Lower lobe of right lung (tissue), 2 donors: ENCODE measurements around the gene PFDN1. TPM values are rescaled to one million over a fixed set of nuclear protein-coding genes. Genes with fewer than 3 reads are reported as not detected.
A peak's percentile ranks its signal among the peaks of the same experiment; 100 is the strongest.

Source experiments
- ATAC-seq, 2 donors: fragments of 200-7000 bp; cut with Tn5 transposase; one replicate each; pipeline ENCODE4 v1.9.1; 2020 to 2022; ENCODE audit warnings: mild to moderate bottlenecking in 2 of 2, moderate library complexity in 2 of 2
- DNase-seq: peaks from one replicate; pipeline ENCODE4 v3.0.0-alpha.2; 2020
- H3K27ac ChIP-seq: fragments of 200-600 bp; one replicate; pipeline ENCODE4 v1.8.0; 2022
- H3K27me3 ChIP-seq: fragments of 200-600 bp; one replicate; pipeline ENCODE4 v1.8.0; 2022; ENCODE audit warnings: low read depth
- H3K36me3 ChIP-seq: fragments of 200-600 bp; one replicate; pipeline ENCODE4 v1.8.0; 2022; ENCODE audit warnings: mild to moderate bottlenecking
- H3K4me1 ChIP-seq: fragments of 200-600 bp; one replicate; pipeline ENCODE4 v1.8.0; 2022
- H3K4me3 ChIP-seq: fragments of 200-600 bp; one replicate; pipeline ENCODE4 v1.8.0; 2022; ENCODE audit warnings: mild to moderate bottlenecking
- H3K9me3 ChIP-seq: fragments of 200-600 bp; one replicate; pipeline ENCODE4 v1.8.0; 2022
- CTCF ChIP-seq: fragments of 200-600 bp; IDR thresholded peaks from one replicate; pipeline ENCODE4 v1.8.0; 2022; ENCODE audit warnings: antibody characterized with exemption, mild to moderate bottlenecking
- intact Hi-C: fragments of 100-400 bp; cut with DNase I; formaldehyde crosslinking; loops from one replicate; pipeline ENCODE4 v1.11.0; 2022
- total RNA-seq: library from RNA; stranded (reverse); fragmentation: NEBNext Ultra II Directional; extraction: Animal tissue kit (Norgen Biotek cat#: 25700); gene quantifications from one replicate; pipeline ENCODE4 v1.2.1, GENCODE V29; 2021
- donor health status: DM: no; HTN: yes; CAD: no; lungs with severe emphysema.

The PFDN1 gene
- total RNA-seq, 1 donor from 2014 or later: 47.1 TPM

DNA sequence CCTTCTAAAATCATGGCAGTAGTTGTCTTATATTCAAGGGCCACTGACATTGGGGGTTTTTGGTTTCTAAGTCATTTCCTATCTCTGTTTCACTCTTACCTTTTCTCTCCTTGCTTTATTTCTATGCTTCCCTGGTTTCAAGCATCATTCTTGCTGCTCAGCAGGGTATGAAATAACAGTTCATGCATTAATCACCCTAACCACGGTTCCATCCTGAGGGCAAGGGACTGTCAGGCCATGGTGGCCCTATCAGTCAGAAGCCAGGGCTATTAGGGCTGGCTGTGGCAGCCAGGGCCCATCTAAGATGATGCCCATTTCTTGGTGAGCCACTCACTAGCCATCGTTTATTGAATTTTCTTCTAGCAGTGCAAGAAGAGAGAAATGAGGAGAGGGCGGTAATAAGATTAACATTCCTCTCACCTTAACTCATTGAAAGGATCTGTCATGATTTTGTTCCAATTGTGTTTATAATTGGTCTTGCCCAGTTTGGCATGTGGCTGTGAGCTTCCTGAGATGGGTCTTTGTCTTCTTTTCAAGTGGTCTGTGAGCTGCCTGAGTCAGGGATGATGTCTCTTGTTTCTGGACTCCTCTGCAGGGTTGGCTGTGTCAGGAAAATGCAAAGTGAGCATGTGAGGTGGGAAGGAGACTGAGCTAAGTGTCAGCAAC lies 82.7 kb downstream of the PFDN1 start:
- Histone ChIP-seq H3K4me1 (peaks cover 65% of the 10 kb centered on the region), H3K36me3 (no peaks in the 10 kb centered on the region)

GRCh38 chr5:140219068-140219991 lies 83.6 kb downstream of the PFDN1 start:
- Histone ChIP-seq H3K9me3 (no peaks in the 10 kb centered on the region), H3K36me3 (no peaks in the 10 kb centered on the region), H3K4me1 (peaks cover 72% of the 10 kb centered on the region), H3K27me3 (no peaks in the 10 kb centered on the region), H3K27ac (peak overlapping the region; percentile 48), H3K4me3 (no peak overlapping the region)
- no peak for TF ChIP-seq CTCF
- DNase-seq: no peak
- intact Hi-C loops: no loop called here
- ATAC-seq: peak; percentile 13 to 69

More for the DNA sequence above, 82.7 kb downstream of the PFDN1 start:
- no peak for ATAC-seq
- Histone ChIP-seq H3K4me3 (no peak overlapping the region), H3K9me3 (no peaks in the 10 kb centered on the region), H3K27ac (peak overlapping the region; percentile 48), H3K27me3 (no peaks in the 10 kb centered on the region)
- DNase-seq: no peak
- intact Hi-C loops: no loop called here
- no peak for TF ChIP-seq CTCF

DNA sequence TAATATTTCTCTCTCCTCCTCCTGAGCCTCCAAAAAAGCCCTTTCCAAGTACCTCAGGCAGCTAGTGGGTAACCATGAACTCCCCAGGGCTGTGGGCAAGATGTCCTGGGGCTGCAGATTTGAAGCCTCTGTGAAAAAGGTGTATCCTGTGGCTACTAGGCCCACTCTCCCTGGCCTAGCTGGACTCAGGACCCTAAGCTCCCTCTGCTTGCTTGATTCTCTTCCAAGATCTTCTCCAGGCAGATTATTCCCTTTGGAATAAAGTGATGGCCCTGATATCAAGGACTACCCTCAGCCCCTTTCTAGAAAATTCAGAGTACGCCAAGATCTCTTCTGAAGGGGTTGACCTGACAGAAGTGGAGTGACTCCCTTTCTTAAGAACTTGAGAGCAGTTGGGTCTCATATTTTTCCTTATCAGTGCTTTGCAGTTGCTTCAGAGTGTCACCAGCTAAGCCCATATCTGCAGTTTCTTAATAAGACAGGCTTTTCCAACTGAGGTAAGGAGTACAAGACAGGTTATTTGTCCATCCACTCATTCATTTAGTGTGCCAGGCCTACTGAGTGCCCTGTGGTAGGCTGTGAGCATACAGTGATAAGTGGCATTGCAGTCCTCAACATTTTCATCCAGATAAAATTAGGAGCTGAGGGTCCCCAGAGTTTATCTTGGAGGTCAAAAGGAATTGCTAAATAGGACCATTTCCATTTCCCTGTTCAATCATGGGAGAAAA lies 85.4 kb downstream of the PFDN1 start:
- Histone ChIP-seq H3K36me3 (no peaks in the 10 kb centered on the region), H3K4me1 (peaks cover 65% of the 10 kb centered on the region), H3K27me3 (no peaks in the 10 kb centered on the region), H3K4me3 (no peak overlapping the region), H3K9me3 (no peaks in the 10 kb centered on the region), H3K27ac (no peak overlapping the region)
- no peak for TF ChIP-seq CTCF
- ATAC-seq: peak in 1 of 2 donors; percentile 15
- intact Hi-C loops: no loop called here
- no peak for DNase-seq

GRCh38 chr5:140216478-140217074 lies 86.3 kb downstream of the PFDN1 start:
- DNase-seq: no peak
- Histone ChIP-seq H3K36me3 (no peaks in the 10 kb centered on the region), H3K4me1 (peaks cover 57% of the 10 kb centered on the region), H3K27ac (no peak overlapping the region), H3K27me3 (no peaks in the 10 kb centered on the region), H3K4me3 (no peak overlapping the region), H3K9me3 (no peaks in the 10 kb centered on the region)
- ATAC-seq: peak in 1 of 2 donors; percentile 14
- TF ChIP-seq CTCF: no peak
- intact Hi-C loops: no loop called here

DNA sequence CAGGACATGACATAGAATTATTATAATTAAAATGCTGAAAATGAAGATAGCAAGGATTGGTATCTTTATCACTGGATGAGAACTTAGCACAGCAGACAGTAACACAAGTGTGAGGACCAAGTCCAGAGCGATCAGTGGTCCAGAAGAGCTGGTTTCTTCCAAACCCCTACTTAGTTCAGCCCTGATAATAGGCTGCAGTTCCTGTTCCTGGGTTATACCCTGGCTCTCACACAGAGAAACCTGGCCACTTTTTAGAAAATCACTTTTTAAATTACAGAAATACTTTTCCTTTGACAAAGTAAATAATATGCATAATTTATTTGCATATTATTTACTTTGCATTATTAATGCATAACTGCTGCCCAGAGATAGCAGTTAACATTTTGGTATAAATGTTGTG lies 87.6 kb downstream of the PFDN1 start:
- Histone ChIP-seq H3K27ac (no peak overlapping the region), H3K4me3 (no peak overlapping the region), H3K9me3 (no peaks in the 10 kb centered on the region), H3K27me3 (no peaks in the 10 kb centered on the region), H3K36me3 (peaks cover 7% of the 10 kb centered on the region), H3K4me1 (peaks cover 45% of the 10 kb centered on the region)
- intact Hi-C loops: no loop called here
- DNase-seq (no peak), ATAC-seq (no peak)
- no peak for TF ChIP-seq CTCF
